A673 (cell line): ENCODE measurements around the gene TRIM32.

Experiments
- CTCF ChIP-seq: fragments of 300-800, 200-600 bp; sonication (generic); conservative IDR thresholded peaks from 2 replicates; pipeline ENCODE4 v1.5.1; 2017; ENCODE audit warnings: low read depth, mild to moderate bottlenecking, antibody characterized with exemption, low read length, moderate library complexity, mixed read lengths
- EZH2 ChIP-seq: fragments of 200-600 bp; sonication (generic); IDR thresholded peaks from 2 replicates; pipeline ENCODE4 v1.6.1; 2017; ENCODE audit warnings: borderline replicate concordance, low read depth, mild to moderate bottlenecking, mixed read lengths, antibody characterized with exemption, low read length; ENCODE audit not compliant: poor library complexity, severe bottlenecking

- TF ChIP-seq CTCF, result no peak
- TF ChIP-seq EZH2, result no peak
Observed at GRCh38 chr9:116695438-116695837, 8.3 kb downstream of the TRIM32 start.
